Measurements from ENCODE around the gene OR8B8.
A peak's percentile ranks its signal among the peaks of the same experiment; 100 is the strongest.
"Not testable (repeated sequence)": the region's sequence is repeated elsewhere in the genome, so short reads cannot be mapped to it uniquely, and the experiment has no call there.

The OR8B8 gene, protein sequence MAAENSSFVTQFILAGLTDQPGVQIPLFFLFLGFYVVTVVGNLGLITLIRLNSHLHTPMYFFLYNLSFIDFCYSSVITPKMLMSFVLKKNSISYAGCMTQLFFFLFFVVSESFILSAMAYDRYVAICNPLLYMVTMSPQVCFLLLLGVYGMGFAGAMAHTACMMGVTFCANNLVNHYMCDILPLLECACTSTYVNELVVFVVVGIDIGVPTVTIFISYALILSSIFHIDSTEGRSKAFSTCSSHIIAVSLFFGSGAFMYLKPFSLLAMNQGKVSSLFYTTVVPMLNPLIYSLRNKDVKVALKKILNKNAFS

GRCh38 chr11:124445646-124446150 is at the start of gene OR8B8:
Gene OR8B8 (minus strand): TSS chr11:124445696. CDS start chr11:124441085, 4,611 bp downstream.
- no peak for FAIRE-seq

GRCh38 chr11:124493016-124493655 is 47.6 kb upstream of the OR8B8 start:
- FAIRE-seq (no peak), DNase-seq (ENCODE audit: low spot score) (no peak)

More at GRCh38 chr11:124445646-124446150, at the start of gene OR8B8:
- DNase-seq (ENCODE audit: low spot score), result no peak

DNA sequence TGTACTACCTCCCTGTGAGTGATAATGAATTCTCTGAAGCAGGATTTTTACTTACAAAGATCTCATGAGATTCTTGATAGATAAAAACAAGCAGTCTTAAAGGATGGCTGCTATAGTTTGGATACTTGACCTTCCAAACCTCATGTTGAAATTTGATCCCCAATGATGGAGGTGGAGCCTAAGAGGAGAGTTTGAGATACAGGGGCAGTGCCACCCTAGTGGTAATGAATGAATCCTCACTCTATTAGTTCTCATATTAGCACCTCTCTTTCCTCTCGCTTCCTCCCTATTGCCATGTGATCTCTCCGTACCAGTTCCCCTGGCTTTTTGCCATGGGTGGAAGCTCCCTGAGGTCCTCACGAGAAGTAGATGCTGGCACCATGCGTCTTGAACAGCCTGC is 37.9 kb upstream of the OR8B8 start:
- no peak for DNase-seq (ENCODE audit: low spot score)
- no peak for FAIRE-seq

DNA sequence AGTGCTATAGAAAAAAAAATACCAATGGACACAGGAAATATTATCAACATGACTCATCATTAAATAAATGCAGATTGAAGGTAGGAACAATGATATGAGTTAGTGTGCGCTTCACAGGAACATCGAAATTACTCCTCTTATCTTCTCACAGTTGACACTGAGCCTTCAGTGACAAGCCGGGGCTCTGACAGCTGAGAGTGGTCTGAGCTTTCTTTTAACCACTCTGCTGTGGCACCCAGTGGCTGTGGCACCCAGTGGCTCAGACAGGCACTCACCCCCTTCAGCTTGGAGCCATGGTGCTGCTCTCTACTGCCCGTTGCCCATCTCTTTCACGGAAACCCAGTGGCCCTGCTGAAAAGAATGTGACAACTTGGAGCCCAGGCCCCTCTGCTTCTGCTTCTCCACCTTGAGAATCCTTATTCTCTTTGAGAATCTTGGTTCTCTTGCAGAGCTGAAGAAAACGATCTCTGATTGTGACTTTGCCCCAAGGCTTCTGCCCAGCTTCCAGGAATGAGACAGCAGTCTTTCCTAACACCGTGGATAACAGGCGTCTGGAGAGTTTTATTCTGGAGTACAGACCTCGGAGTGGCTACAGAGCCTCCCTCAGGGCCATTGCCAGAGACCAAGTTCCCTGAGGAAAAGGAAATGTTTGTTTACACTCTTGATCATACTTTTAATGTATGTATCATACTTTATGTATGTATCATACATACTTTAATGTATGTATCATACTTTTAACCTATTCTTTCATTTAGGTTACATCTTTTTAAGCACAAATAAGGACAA is 37.1 kb upstream of the OR8B8 start:
- no peak for FAIRE-seq
- DNase-seq (ENCODE audit: low spot score), result no peak

- DNase-seq (ENCODE audit: low spot score), result peak; percentile 16
- FAIRE-seq, result no peak
Measured at GRCh38 chr11:124481365-124482323, 36.1 kb upstream of the OR8B8 start.

GRCh38 chr11:124479561-124479960 is 34.1 kb upstream of the OR8B8 start:
- no peak for FAIRE-seq
- no peak for DNase-seq (ENCODE audit: low spot score)

DNA sequence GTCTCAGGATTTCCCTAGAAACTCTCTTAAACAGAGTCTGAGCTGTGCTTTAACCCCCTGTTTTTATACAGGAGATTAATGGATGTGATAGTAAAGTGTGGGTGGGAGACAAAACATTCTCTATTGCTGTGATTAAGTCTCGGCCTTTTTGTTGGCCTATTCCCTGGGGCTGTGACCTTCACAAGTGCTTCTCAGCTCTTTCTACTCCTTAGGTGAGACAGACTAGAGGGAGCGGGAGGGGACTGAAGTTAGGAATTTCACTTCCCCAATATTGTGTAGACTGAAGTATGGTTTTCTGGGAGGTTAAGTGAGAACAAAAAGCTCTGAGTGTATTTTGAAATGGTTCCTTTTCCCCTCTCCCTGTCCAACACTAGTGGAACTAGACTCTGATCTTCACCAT is 29.8 kb upstream of the OR8B8 start:
- DNase-seq (ENCODE audit: low spot score) (no peak), FAIRE-seq (no peak)

DNA sequence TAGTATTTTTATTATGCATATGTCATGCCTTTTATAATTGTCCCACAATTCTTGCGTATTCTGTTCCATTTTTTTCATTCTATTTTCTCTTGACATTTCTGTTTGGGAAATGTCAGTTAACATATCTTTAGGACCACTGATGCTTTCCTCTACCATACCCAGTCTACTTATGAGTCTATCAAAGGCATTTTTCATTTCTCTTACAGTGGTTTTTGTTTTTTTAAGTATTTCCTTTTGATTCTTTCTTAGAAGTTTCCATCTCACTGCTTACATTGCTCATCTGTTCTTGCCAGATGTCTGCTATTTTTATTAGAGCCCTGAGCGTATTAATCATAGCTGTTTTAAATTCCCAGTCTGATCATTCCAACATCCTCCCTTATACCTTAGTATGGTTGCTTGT is 29.3 kb upstream of the OR8B8 start:
- FAIRE-seq, result no peak
- DNase-seq (ENCODE audit: low spot score), result no peak

DNA sequence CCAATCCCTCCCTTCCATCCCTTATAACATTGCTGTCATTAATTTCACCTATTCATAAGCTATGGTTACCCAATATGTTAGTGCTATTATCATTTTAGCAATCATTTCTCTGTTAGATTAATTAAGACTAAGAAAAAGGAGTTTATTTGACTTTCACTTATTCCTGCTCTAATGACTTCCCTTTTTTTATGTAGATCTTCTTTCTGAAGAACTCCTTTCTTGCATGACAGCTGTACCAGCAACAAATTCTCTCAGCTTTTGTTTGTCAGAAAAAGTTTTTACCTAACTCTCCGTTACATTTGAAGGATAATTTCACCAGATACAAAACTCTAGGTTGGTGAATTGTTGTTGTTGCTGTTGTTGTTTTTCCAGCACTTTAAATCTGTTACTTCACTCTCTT is 28.6 kb upstream of the OR8B8 start:
- FAIRE-seq, result no peak

DNA sequence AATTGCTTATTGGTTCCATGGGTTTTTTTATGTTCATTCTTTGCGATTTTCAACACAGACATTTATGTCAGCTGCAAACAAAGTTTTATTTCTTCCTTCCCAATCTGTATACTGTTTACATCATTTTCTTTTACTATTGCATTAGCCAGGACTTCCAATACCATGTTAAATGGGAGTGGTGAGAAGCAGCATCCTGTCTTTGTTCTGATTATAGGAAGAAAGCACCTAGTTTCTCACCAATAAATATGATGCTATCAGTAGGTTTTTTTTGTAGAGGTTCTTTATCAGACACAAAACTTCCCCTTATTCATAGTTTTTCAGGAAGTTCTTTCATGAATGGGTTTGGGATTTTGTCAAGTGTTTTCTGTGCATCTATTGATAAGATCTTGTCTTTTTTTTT is 28.0 kb upstream of the OR8B8 start:
- FAIRE-seq, result no peak
- DNase-seq (ENCODE audit: low spot score), result no peak

More for the DNA sequence above, 28.6 kb upstream of the OR8B8 start:
- no peak for DNase-seq (ENCODE audit: low spot score)

GRCh38 chr11:124470561-124471227 is 25.2 kb upstream of the OR8B8 start:
- no peak for DNase-seq (ENCODE audit: low spot score)
- no peak for FAIRE-seq

DNA sequence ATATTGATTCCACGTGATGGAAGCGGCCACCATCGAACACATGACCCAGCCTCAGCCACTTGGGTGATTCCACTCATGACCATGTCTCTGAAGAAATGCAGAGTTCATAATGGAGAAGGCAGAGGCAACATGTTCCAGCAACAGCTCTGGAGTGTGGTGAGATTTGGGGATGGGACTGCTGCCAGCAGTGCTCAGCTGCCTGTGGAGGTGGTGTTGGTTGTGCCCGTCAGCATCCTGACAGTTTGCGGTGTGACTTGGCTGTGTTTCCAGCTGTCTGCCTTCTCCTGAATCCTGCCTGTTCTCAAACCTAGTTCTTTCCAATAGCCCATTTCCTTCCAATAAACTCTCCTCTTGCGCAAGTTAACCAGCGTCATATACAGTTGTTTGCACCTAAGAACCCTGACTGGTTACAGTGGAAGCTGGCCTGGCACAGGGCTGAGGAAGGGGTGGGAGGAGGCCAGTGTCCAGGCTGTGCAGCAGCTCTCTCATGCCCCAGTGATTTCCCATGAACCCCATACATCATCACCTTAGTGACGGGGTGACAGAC is 22.0 kb upstream of the OR8B8 start:
- DNase-seq (ENCODE audit: low spot score), result no peak
- FAIRE-seq, result no peak

GRCh38 chr11:124465368-124465767 is 19.9 kb upstream of the OR8B8 start:
- DNase-seq (ENCODE audit: low spot score) (no peak), FAIRE-seq (no peak)

GRCh38 chr11:124463990-124464389 is 18.5 kb upstream of the OR8B8 start:
- DNase-seq (ENCODE audit: low spot score), result no peak
- no peak for FAIRE-seq

GRCh38 chr11:124463324-124463723 is 17.8 kb upstream of the OR8B8 start:
- DNase-seq (ENCODE audit: low spot score) (no peak), FAIRE-seq (no peak)

DNA sequence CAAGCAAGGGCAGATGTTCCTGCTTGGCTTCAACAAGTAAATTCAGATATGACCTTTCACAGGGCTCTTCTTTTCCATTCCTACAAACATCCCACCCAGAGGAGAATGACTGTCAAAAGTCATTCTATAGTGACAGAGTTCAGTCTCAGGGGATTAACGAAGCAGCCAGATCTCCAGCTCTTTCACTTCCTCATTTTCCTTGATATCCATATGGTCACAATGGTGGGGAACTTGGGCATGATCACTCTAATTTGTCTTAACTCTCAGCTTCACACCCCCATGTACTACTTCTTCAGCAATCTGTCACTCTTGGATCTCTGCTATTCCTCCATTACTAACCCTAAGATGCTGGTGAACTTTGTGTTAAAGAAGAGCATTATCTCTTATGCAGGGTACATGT is 15.0 kb upstream of the OR8B8 start:
- DNase-seq (ENCODE audit: low spot score) (no peak), FAIRE-seq (no peak)

DNA sequence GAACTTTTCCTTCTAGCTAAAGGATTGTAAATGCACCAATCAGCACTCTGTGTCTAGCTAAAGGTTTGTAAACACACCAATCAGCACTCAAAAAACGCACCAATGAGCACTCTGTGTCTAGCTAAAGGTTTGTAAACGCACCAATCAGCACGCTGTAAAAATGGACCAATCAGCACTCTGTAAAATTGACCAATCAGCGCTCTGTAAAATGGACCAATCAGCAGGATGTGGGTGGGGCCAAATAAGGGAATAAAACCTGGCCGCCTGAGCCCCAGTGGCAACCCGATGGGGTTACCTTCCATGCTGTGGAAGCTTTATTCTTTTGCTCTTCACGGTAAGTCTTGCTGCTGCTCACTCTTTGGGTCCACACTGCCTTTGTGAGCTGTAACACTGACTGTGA is 13.9 kb upstream of the OR8B8 start:
- not testable (repeated sequence) for FAIRE-seq; DNase-seq (ENCODE audit: low spot score)

GRCh38 chr11:124454552-124454951 is 9.1 kb upstream of the OR8B8 start:
- FAIRE-seq, result no peak
- DNase-seq (ENCODE audit: low spot score), result no peak

GRCh38 chr11:124446916-124447315 is 1.4 kb upstream of the OR8B8 start:
- FAIRE-seq, result no peak

GRCh38 chr11:124442847-124443246 is 2.6 kb downstream of the OR8B8 start:
- no peak for FAIRE-seq
- no peak for DNase-seq (ENCODE audit: low spot score)

More at GRCh38 chr11:124446916-124447315, 1.4 kb upstream of the OR8B8 start:
- DNase-seq (ENCODE audit: low spot score), result no peak

All from RCC 7860 (cell line).